Naive B cell (primary cell): ENCODE results near the gene TRPV3. TPM values are rescaled to one million over a fixed set of nuclear protein-coding genes. Genes with fewer than 3 reads are reported as not detected.
"Not testable (repeated sequence)": the region's sequence is repeated elsewhere in the genome, so short reads cannot be mapped to it uniquely, and the experiment has no call there.

Experiments used
- ATAC-seq, 2 donors: fragments of 150-1000 bp; cut with Tn5 transposase; 2 replicates each; pipeline ENCODE4 v1.10.0; 2021; ENCODE audit warnings: low read depth in 2 of 2, mild to moderate bottlenecking in 2 of 2, moderate library complexity in 2 of 2
- DNase-seq: peaks from one replicate; pipeline ENCODE4 v3.0.0; 2022
- H3K27ac Mint-ChIP-seq, 6 donors: one replicate each; pipeline ENCODE4 v1.8.0; 2020 to 2022; ENCODE audit warnings: mild to moderate bottlenecking in 6 of 6, mixed read lengths in 6 of 6, moderate library complexity in 5 of 6, inconsistent platforms in 2 of 6
- H3K27me3 Mint-ChIP-seq, 3 donors: one replicate each; pipeline ENCODE4 v1.8.0; 2021 to 2022; ENCODE audit warnings: mixed read lengths in 3 of 3, mild to moderate bottlenecking in 1 of 3
- H3K36me3 Mint-ChIP-seq, 2 donors: one replicate each; pipeline ENCODE4 v1.8.0; 2020 to 2022; ENCODE audit warnings: mixed read lengths in 2 of 2, inconsistent platforms in 1 of 2, mild to moderate bottlenecking in 1 of 2
- H3K4me1 Mint-ChIP-seq, 3 donors: one replicate each; pipeline ENCODE4 v1.8.0; 2020 to 2022; ENCODE audit warnings: mixed read lengths in 3 of 3, inconsistent platforms in 1 of 3, mild to moderate bottlenecking in 1 of 3, moderate library complexity in 1 of 3
- H3K4me3 Mint-ChIP-seq, 8 donors: one replicate each; pipeline ENCODE4 v1.8.0; 2020 to 2022; ENCODE audit warnings: mild to moderate bottlenecking in 8 of 8, mixed read lengths in 8 of 8, moderate library complexity in 8 of 8, inconsistent platforms in 2 of 8
- H3K9me3 Mint-ChIP-seq, 7 donors: one replicate each; pipeline ENCODE4 v1.8.0; 2020 to 2022; ENCODE audit warnings: mixed read lengths in 7 of 7, mild to moderate bottlenecking in 5 of 7, inconsistent platforms in 2 of 7, moderate library complexity in 1 of 7
- polyA plus RNA-seq, 6 donors: library from polyadenylated mRNA; unstranded; fragments of 300-500 nt; fragmentation: Illumina TruSeq; gene quantifications; one replicate each; pipeline ENCODE4 v1.2.3, GENCODE V29; 2021; ENCODE audit warnings: low read depth in 6 of 6

Gene TRPV3
- polyA plus RNA-seq, 6 donors from 2014 or later: 0.19 to 0.21 TPM; not detected in 4

GRCh38 chr17:3590231-3590630 lies 32.6 kb upstream of the TRPV3 start:
- Mint-ChIP-seq H3K4me3 (no peak overlapping the region), H3K27ac (peak overlapping the region in 3 of 6 donors; percentile 4 to 83 (median 30)), H3K4me1 (peaks cover 7 to 14% (median 12%) of the 10 kb centered on the region in 3 donors), H3K27me3 (no peaks in the 10 kb centered on the region), H3K36me3 (peaks cover 9 to 15% of the 10 kb centered on the region in 2 donors), H3K9me3 (peaks cover 0 to 3% (median 0%) of the 10 kb centered on the region in 7 donors)
- DNase-seq (no peak), ATAC-seq (peak in 1 of 2 donors; percentile 20)

DNA sequence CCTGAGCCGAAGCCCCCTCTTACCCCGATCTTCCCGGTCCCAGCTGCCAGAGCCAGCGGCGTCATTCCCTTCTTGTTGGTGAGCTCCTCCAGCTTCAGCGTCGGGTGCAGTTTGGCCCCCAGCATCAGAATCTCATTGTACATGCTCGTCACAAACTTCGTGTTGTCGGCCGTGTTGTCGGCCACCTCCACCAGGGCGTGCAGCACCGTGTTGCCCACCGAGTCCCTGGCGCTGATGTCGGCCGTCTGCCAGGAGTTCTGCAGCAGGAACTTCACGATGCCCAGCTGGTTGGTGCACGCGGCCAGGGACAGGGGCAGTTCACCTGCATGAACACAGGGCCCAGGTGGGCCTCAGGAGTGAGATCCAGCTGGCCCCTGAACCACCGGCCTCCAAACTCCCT lies 32.2 kb upstream of the TRPV3 start:
- DNase-seq (no peak), ATAC-seq (no peak)
- H3K36me3 Mint-ChIP-seq: peaks cover 9 to 15% of the 10 kb centered on the region in 2 donors
- peaks cover 0 to 3% (median 0%) of the 10 kb centered on the region in 7 donors for H3K9me3 Mint-ChIP-seq
- H3K27me3 Mint-ChIP-seq: no peaks in the 10 kb centered on the region
- H3K27ac Mint-ChIP-seq: no peak overlapping the region
- H3K4me3 Mint-ChIP-seq: no peak overlapping the region
- H3K4me1 Mint-ChIP-seq: peaks cover 7 to 14% (median 12%) of the 10 kb centered on the region in 3 donors

DNA sequence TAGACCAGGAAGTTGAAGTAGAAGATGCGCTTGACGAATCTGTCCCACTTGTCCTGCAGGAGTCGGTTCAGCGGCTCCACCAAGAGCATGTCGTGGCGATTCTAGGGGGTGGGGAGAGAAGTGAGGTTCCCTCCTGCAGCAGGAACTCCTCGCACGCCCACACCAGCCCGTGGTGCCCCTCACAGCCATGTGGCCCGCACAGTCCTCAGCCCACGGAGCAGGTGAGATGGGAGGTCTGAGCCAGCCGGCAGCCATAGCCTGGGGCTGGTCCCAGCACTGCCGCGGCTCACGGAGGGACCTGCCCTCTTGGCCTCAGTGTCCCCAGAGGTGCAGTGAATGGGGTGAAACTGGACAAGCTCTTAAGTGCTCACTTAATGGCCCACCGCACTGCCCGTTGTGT lies 28.2 kb upstream of the TRPV3 start:
- H3K9me3 Mint-ChIP-seq: peaks cover 0 to 3% (median 0%) of the 10 kb centered on the region in 7 donors
- peaks cover 7 to 12% (median 10%) of the 10 kb centered on the region in 3 donors for H3K4me1 Mint-ChIP-seq
- no peak overlapping the region for H3K4me3 Mint-ChIP-seq
- H3K36me3 Mint-ChIP-seq: peaks cover 9 to 15% of the 10 kb centered on the region in 2 donors
- DNase-seq (no peak), ATAC-seq (no peak)
- no peak overlapping the region for H3K27ac Mint-ChIP-seq
- H3K27me3 Mint-ChIP-seq: no peaks in the 10 kb centered on the region

DNA sequence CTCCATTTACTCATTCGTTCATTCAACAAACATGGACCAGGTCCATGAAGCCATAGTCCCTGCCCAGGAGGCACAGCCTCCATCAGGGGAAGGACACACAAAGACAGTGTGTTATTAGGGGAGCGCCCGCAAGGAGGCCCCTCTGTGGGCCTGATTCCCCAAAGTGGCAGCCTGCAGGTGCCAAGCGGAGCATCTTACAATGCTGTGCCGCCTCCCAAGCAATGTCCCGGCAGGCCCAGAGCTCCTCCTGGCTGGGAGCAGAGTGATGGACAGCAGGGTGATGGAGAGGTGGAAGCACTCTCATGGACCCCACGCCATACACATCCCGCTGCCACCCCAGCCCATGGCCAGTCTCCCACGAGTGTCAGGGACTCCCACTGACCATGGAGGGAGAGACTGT lies 25.8 kb upstream of the TRPV3 start:
- Mint-ChIP-seq H3K4me1 (no peaks in the 10 kb centered on the region), H3K36me3 (no peaks in the 10 kb centered on the region), H3K4me3 (no peak overlapping the region), H3K27ac (no peak overlapping the region), H3K27me3 (no peaks in the 10 kb centered on the region), H3K9me3 (no peaks in the 10 kb centered on the region)
- no peak for DNase-seq
- no peak for ATAC-seq

DNA sequence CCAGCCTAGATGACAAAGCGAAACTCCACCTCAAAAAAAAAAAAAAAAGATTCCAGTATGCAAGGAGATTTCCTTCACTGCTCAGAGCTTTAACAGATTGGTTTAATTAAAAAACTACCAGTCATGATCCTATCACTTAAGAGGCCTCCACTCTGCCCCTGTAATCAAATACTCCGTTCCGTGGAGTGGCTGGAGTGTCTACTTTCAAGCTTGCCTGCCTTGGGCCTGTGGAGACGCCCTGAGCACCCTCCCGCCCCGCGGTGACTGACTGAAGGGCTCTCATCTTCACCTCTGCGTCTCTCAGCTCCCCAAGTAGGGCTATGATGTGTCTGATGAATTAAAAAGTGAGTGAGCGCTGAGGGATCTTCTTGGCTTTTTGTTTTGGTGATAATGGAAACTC lies 25.3 kb upstream of the TRPV3 start:
- ATAC-seq (no peak), DNase-seq (no peak)
- Mint-ChIP-seq H3K27ac (peak overlapping the region in 1 of 6 donors; percentile 51), H3K4me3 (no peak overlapping the region), H3K4me1 (no peaks in the 10 kb centered on the region), H3K36me3 (no peaks in the 10 kb centered on the region), H3K27me3 (no peaks in the 10 kb centered on the region), H3K9me3 (no peaks in the 10 kb centered on the region)

GRCh38 chr17:3578667-3579066 lies 21.1 kb upstream of the TRPV3 start:
- not testable (repeated sequence) for H3K27me3 Mint-ChIP-seq, DNase-seq, H3K4me1 Mint-ChIP-seq, H3K9me3 Mint-ChIP-seq, H3K36me3 Mint-ChIP-seq, H3K27ac Mint-ChIP-seq, H3K4me3 Mint-ChIP-seq, ATAC-seq

DNA sequence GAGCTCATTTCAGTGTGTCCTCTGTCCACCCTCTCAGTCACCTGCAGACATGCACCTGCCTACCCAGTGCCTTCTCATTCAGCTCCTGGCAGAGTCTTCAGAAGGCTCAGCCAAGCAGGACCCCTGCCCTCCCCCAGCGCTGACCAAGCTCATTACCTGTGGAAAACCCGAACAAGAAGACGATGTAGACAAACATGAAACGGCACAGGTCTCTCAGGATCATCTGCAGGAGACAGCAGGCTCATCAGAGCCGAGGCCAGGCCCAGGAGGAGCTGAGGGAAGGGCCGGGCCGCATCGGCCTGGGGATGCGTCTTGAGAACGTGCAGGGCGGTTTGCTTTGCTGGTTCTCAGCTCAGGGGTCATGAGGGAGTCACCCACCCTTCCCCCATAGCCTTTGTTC lies 19.4 kb upstream of the TRPV3 start:
- DNase-seq (no peak), ATAC-seq (no peak)
- Mint-ChIP-seq H3K4me3 (peak overlapping the region in 1 of 8 donors; percentile 9), H3K27ac (no peak overlapping the region), H3K36me3 (no peaks in the 10 kb centered on the region), H3K9me3 (no peaks in the 10 kb centered on the region), H3K27me3 (no peaks in the 10 kb centered on the region), H3K4me1 (no peaks in the 10 kb centered on the region)

GRCh38 chr17:3575511-3575910 lies 17.9 kb upstream of the TRPV3 start:
- ATAC-seq: no peak
- DNase-seq: no peak
- H3K36me3 Mint-ChIP-seq: no peaks in the 10 kb centered on the region
- H3K27me3 Mint-ChIP-seq: no peaks in the 10 kb centered on the region
- H3K4me1 Mint-ChIP-seq: no peaks in the 10 kb centered on the region
- H3K9me3 Mint-ChIP-seq: no peaks in the 10 kb centered on the region
- H3K27ac Mint-ChIP-seq: peak overlapping the region in 1 of 6 donors; percentile 65
- no peak overlapping the region for H3K4me3 Mint-ChIP-seq

- Mint-ChIP-seq H3K9me3 (no peaks in the 10 kb centered on the region), H3K27me3 (no peaks in the 10 kb centered on the region), H3K36me3 (no peaks in the 10 kb centered on the region), H3K27ac (no peak overlapping the region), H3K4me3 (no peak overlapping the region), H3K4me1 (no peaks in the 10 kb centered on the region)
- DNase-seq: no peak
- ATAC-seq: no peak
Measured at GRCh38 chr17:3574231-3574630, 16.6 kb upstream of the TRPV3 start.

DNA sequence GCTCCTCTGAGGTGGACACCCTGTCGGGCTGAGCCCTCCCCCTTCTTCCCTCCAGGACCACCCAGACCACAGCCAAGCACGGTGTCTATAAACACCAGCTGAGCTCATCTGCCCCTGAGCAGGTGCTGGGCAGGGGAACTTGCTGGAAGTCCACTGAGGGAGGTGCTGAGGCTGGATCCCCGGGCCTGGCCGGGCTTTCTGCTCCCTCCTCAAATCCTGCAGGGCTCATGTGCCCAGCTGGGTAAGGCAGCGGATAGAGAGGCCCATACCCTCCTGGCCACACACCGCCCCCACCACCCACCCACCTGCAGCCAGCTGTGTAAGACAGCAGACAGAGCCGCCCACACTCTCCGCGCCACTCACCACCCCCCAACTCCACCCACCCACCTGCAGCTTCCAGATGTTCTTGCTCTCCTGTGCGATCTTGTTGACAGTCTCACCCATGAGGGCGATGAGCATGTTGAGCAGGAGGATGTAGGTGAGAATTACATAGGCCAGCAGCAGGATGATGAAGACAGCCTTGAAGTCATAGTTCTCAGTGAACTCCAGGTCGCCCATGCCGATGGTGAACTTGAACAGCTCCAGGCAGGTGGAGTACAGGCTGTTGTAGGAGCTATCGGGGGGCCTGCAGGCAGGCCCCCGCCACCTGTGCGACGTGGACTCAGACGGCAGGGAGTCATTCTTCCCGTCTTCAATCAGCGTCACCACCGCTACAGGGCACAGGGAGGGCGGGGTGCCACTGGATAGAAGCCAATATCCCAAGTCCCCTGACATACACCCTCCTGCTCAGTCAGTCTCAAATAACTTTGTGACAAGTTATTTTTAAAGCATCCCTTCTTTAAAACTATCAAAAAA lies 15.9 kb upstream of the TRPV3 start:
- Mint-ChIP-seq H3K36me3 (no peaks in the 10 kb centered on the region), H3K27ac (no peak overlapping the region), H3K4me1 (no peaks in the 10 kb centered on the region), H3K27me3 (no peaks in the 10 kb centered on the region), H3K4me3 (no peak overlapping the region), H3K9me3 (no peaks in the 10 kb centered on the region)
- ATAC-seq: no peak
- no peak for DNase-seq

DNA sequence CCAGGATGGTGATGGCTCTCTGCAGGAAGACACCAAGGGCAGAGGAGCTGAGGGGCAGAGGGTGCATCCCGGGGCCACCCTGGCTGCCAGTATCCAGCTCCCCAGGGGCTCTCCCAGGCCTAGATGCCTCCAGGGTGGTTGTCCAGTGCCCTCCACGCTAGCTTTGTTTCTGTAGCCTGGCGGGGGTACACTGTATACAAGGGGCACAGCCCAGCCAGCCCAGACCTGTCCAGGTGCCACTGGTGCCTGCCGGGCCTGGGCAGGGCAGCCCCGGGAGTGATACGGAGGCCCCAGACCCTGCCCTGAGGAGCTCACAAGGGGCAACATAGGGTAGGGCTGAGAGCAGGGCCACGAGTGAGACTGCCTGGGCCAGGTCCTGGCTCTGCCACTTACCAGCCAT lies 14.6 kb upstream of the TRPV3 start:
- Mint-ChIP-seq H3K4me3 (no peak overlapping the region), H3K27me3 (no peaks in the 10 kb centered on the region), H3K27ac (no peak overlapping the region), H3K4me1 (no peaks in the 10 kb centered on the region), H3K9me3 (no peaks in the 10 kb centered on the region), H3K36me3 (peaks cover 0 to 4% of the 10 kb centered on the region in 2 donors)
- no peak for DNase-seq
- ATAC-seq: no peak

GRCh38 chr17:3571043-3571900 lies 13.7 kb upstream of the TRPV3 start:
- H3K27ac Mint-ChIP-seq: no peak overlapping the region
- no peaks in the 10 kb centered on the region for H3K27me3 Mint-ChIP-seq
- DNase-seq: no peak
- H3K4me3 Mint-ChIP-seq: no peak overlapping the region
- no peaks in the 10 kb centered on the region for H3K9me3 Mint-ChIP-seq
- ATAC-seq: peak in 1 of 2 donors; percentile 81
- no peaks in the 10 kb centered on the region for H3K4me1 Mint-ChIP-seq
- peaks cover 0 to 4% of the 10 kb centered on the region in 2 donors for H3K36me3 Mint-ChIP-seq

DNA sequence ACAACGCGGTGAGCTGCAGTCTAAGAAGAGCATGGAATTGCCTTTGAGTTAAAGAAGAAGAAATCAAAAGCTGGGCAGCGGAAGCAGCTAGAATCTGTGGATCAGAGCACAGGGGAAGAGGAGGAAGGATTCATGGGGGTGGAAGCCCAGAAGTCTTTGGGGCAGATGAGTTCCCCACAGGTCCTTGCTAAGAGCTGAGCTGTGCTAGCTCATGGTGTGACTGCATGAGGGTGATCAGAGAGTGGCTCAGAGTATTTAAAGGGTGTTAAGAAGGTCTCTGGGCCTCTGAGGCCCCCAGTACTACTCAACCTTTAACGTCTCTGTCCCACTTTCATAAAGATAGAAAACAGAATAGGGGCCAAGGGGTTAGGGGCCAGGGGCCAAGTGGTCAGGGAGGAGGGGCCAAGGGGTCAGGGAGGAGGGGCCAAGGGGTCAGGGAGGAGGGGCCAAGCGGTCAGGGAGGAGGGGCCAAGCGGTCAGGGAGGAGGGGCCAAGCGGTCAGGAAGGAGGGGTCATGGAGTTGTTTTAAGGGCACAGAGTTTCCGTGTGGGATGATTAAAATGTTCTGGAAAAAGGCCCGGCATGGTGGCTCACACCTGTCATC lies 12.0 kb upstream of the TRPV3 start:
- ATAC-seq: no peak

More for the DNA sequence above, 12.0 kb upstream of the TRPV3 start:
- no peak overlapping the region for H3K4me3 Mint-ChIP-seq
- no peaks in the 10 kb centered on the region for H3K27me3 Mint-ChIP-seq
- H3K9me3 Mint-ChIP-seq: no peaks in the 10 kb centered on the region
- DNase-seq: no peak
- H3K4me1 Mint-ChIP-seq: no peaks in the 10 kb centered on the region
- peaks cover 0 to 4% of the 10 kb centered on the region in 2 donors for H3K36me3 Mint-ChIP-seq
- H3K27ac Mint-ChIP-seq: peak overlapping the region in 2 of 6 donors; percentile 59 to 92
